HCT116 (cell line): ENCODE data around the gene STK32C.

Experiments used
- POLR2A ChIP-seq: IDR thresholded peaks from 2 replicates; pipeline ENCODE4 v1.7.0; 2011; ENCODE audit warnings: borderline replicate concordance; ENCODE audit not compliant: insufficient read depth, insufficient read length; ENCODE audit errors: extremely low read depth
- SP1 ChIP-seq: IDR thresholded peaks from 2 replicates; pipeline ENCODE4 v1.6.1; 2012; ENCODE audit warnings: low read depth

DNA sequence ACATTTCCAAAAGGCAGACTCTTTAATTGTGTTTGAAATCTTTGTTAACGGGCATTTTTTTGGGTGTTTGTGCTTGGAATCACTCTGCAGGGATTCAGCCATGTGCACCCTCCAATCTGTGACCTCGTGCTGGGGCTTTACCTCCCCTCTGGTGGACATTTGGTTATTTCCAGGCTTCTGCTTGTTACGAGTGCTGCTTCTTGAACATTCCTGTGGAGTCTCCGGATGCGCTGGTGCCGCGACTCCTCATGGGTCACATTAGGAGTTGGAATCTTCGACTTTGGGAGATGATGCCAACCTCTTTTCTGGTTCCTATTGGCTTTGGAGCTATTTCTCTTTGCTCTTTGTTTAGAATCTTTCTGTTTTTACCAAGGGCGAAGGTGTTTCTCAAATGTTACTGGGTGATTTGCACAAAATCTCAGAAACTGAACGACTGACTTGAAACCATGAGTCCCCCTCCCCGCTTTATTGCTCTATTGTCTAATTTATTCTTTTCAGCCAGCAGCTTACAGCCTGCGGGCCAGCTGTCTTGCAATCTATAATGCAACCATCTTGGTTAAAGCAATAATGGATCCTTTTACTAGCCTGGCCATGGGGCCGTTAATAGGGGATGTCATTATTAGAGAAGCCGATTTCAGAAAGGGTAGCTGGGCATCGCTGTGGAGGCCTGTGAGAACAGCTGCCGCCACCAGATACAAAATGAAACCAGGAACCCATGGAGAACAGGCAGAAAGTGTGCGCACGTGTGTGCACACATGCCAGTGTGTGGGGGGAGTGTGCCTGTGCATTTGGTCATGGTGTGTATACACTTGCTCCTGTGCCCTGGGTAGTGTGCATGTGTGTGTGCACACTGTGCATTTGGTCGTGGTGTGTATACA lies 130.9 kb downstream of the STK32C start:
- TF ChIP-seq SP1 (no peak), POLR2A (no peak)
